Activated B cell treated with CpG ODN at 0.5 μM for 24 hours (primary cell): ENCODE results near the gene KCNAB2. TPM values are rescaled to one million over a fixed set of nuclear protein-coding genes. Genes with fewer than 3 reads are reported as not detected.

Experiments
- ATAC-seq: fragments of 200-7000 bp; cut with Tn5 transposase; one replicate; pipeline ENCODE4 v1.10.0; 2021; ENCODE audit warnings: low read depth, mild to moderate bottlenecking, moderate library complexity
- CTCF ChIA-PET: fragments of 350-600 bp; sonication (Branson Sonifier 250); formaldehyde crosslinking; loops from one replicate; lab custom pipeline; 2021; ENCODE audit warnings: antibody characterized with exemption; lab: Charles Lee
- POLR2A ChIA-PET: fragments of 350-600 bp; sonication (Branson Sonifier 250); formaldehyde crosslinking; loops from one replicate; lab custom pipeline; 2021; ENCODE audit warnings: antibody characterized with exemption; lab: Charles Lee
- DNase-seq: peaks from one replicate; pipeline ENCODE4 v3.0.0; 2022
- H3K27ac Mint-ChIP-seq: one replicate; pipeline ENCODE4 v1.8.0; 2020; ENCODE audit warnings: mixed read lengths
- H3K27me3 Mint-ChIP-seq: one replicate; pipeline ENCODE4 v1.8.0; 2021; ENCODE audit warnings: mixed read lengths
- H3K36me3 Mint-ChIP-seq: one replicate; pipeline ENCODE4 v1.8.0; 2021; ENCODE audit warnings: low read depth, mixed read lengths
- H3K4me1 Mint-ChIP-seq: one replicate; pipeline ENCODE4 v1.8.0; 2021; ENCODE audit warnings: mixed read lengths
- H3K4me3 Mint-ChIP-seq: one replicate; pipeline ENCODE4 v1.8.0; 2020; ENCODE audit warnings: mild to moderate bottlenecking, mixed read lengths
- H3K9me3 Mint-ChIP-seq: one replicate; pipeline ENCODE4 v1.8.0; 2020; ENCODE audit warnings: mixed read lengths
- CTCF ChIP-seq: fragments of 200-600 bp; IDR thresholded peaks from one replicate; pipeline ENCODE4 v1.8.0; 2022; ENCODE audit warnings: antibody characterized with exemption, mild to moderate bottlenecking
- intact Hi-C: fragments of 100-400 bp; cut with micrococcal nuclease; formaldehyde crosslinking; loops from one replicate; pipeline ENCODE4 v1.15.1; 2024
- total RNA-seq: library from RNA; stranded (reverse); gene quantifications from 2 replicates; pipeline ENCODE4 v1.2.3, GENCODE V29; 2022

The KCNAB2 gene
- total RNA-seq, 1 donor from 2014 or later: 121 TPM

DNA sequence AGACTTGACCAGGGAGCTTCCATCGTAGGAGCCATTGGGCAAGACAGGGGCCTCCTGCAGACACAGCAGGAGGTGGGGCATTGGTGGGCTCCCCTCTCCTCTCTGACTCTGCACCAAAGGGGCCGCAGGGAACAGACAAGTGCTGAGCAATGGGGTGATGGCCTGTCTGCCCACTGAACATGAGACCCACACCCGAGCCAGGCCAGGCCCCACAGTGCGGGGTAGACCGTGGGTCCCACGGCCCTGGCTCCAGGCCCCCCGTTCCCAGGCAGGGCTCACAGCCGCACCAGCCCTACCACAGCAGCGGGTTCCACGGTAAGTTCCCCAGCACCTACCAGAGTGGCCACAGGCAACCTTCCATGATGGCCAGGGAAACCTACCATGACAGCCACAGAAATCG is 88.5 kb downstream of the KCNAB2 start:
- peaks cover 8% of the 10 kb centered on the region for H3K9me3 Mint-ChIP-seq
- peaks cover 4% of the 10 kb centered on the region for H3K27me3 Mint-ChIP-seq
- no peak for ATAC-seq
- no peaks in the 10 kb centered on the region for H3K4me1 Mint-ChIP-seq
- intact Hi-C loops: no loop called here
- H3K27ac Mint-ChIP-seq: no peak overlapping the region
- ChIA-PET POLR2A (no interaction called here), CTCF (no interaction called here)
- no peak for TF ChIP-seq CTCF
- DNase-seq: no peak
- H3K4me3 Mint-ChIP-seq: no peak overlapping the region
- no peaks in the 10 kb centered on the region for H3K36me3 Mint-ChIP-seq

DNA sequence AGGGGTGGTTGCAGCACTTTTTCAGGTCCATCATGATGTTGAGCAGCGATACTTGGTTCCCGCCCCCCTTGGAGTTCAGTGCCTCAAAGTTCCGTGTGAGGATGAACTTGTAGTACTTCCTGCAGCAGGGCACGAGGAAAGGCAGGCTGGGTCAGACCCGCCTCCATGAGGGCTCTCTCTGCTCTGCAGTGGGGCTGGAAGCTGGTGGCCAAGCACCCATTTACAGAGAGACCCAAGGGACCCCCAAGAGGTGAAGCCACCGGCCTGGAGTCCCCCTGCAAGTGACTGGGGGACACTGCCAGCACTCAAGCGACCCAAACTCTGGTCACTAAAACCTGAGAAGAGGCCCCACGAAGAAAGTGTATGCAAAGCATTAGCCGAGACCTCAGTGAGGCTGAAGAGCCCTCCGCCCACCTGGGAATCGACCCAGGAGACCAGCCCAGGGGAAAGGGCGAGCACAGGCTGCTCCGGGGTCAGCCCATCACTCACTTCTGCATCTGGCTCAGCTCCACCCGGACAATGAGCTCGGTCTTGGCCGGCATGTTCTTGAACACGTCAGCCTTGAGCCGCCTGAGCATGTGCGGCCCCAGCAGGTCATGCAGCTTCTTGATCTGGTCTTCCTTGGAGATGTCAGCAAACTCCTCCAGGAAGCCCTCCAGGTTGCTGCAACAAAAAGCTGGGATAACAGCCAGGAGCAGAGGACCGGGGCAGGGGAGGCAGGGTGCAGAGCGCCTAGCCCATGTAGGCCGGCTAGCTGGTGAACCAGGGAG is 89.2 kb downstream of the KCNAB2 start:
- Mint-ChIP-seq H3K27ac (no peak overlapping the region), H3K4me1 (no peaks in the 10 kb centered on the region), H3K9me3 (peaks cover 8% of the 10 kb centered on the region), H3K27me3 (peaks cover 4% of the 10 kb centered on the region), H3K36me3 (no peaks in the 10 kb centered on the region), H3K4me3 (no peak overlapping the region)
- ChIA-PET POLR2A (no interaction called here), CTCF (no interaction called here)
- ATAC-seq (no peak), DNase-seq (no peak)
- no peak for TF ChIP-seq CTCF
- intact Hi-C loops: no loop called here

DNA sequence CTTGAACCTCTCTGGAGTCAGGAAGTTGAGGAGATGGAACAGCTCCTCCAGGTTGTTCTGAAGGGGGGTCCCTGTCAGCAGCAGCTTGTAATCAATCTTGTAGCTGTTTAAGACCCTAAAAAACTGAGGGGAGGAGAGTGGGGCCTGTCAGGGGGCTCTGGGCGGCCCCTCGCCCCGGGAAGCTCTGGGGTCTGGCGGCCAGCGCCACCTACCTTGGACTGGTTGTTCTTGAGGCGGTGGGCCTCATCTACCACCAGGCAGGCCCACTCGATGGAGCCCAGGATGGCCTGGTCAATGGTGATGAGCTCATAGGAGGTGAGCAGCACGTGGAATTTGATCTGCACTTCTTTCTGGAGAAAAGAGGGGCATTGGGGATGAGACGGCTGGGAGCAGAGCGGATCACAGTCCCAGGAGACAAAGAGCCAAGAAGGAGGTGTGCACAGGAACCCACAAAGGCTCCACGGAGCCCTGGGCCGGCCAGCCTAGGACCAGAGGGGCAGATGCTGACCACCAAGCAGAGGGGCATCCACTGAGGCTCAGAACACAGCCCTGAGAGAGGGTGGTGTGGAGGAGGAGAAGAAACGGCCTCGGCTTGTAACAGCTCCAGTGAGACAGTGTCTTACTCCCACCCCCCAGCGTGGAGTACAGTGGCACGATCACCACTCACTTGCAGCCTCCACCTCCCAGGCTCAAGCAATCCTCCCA is 91.0 kb downstream of the KCNAB2 start:
- Mint-ChIP-seq H3K27me3 (peaks cover 4% of the 10 kb centered on the region), H3K4me3 (no peak overlapping the region), H3K4me1 (no peaks in the 10 kb centered on the region), H3K27ac (no peak overlapping the region), H3K36me3 (no peaks in the 10 kb centered on the region), H3K9me3 (peaks cover 8% of the 10 kb centered on the region)
- DNase-seq (no peak), ATAC-seq (no peak)
- POLR2A ChIA-PET: no interaction called here
- intact Hi-C loops: no loop called here
- CTCF ChIA-PET: no interaction called here
- no peak for TF ChIP-seq CTCF

DNA sequence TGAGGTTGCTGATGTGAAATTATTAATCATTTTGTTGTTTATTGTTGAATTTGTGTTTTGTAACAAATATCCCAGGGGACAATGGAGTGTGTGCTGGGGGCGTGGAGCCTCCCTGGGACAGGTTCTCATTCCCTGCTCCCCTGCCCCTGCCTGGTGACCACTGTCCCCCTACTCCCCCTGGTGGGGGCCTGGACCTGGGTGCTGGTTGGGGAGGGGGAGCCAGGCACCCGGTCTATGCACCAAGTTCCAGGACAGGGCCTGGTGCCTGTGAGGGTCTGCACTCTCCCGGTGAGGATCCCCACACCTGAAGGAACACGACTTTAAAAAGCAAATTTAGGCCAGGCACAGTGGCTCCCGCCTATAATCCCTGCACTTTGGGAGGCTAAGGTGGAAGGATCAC is 92.1 kb downstream of the KCNAB2 start:
- ATAC-seq: no peak

More for the DNA sequence above, 92.1 kb downstream of the KCNAB2 start:
- ChIA-PET POLR2A (no interaction called here), CTCF (no interaction called here)
- no peak overlapping the region for H3K4me3 Mint-ChIP-seq
- no peaks in the 10 kb centered on the region for H3K36me3 Mint-ChIP-seq
- H3K27me3 Mint-ChIP-seq: peaks cover 6% of the 10 kb centered on the region
- intact Hi-C loops: no loop called here
- no peaks in the 10 kb centered on the region for H3K9me3 Mint-ChIP-seq
- no peak overlapping the region for H3K27ac Mint-ChIP-seq
- no peaks in the 10 kb centered on the region for H3K4me1 Mint-ChIP-seq
- no peak for TF ChIP-seq CTCF
- no peak for DNase-seq
